HTERT RPE-1 (cell line): ENCODE results near the gene TREH.

Source experiments
- in situ Hi-C: fragments of 300-500 bp; cut with MboI; formaldehyde crosslinking; loops from 4 replicates; pipeline ENCODE4 v1.14.3; 2020; ENCODE audit warnings: low sequenced_read_pairs

The TREH gene

GRCh38 chr11:118671254-118671653 lies 8.2 kb downstream of the TREH start:
- in situ Hi-C loops = no loop called here

- in situ Hi-C loops = no loop called here
Measured at GRCh38 chr11:118670063-118670462, 9.4 kb downstream of the TREH start.

GRCh38 chr11:118666371-118666770 lies 13.1 kb downstream of the TREH start:
- in situ Hi-C loops = no loop called here

GRCh38 chr11:118663902-118664301 lies 15.5 kb downstream of the TREH start:
- in situ Hi-C loops = no loop called here

- in situ Hi-C loops = no loop called here
Measured at GRCh38 chr11:118663381-118663780, 16.1 kb downstream of the TREH start.

- in situ Hi-C loops = no loop called here
Measured at GRCh38 chr11:118662401-118663271, 16.8 kb downstream of the TREH start.

- in situ Hi-C loops = no loop called here
Measured at GRCh38 chr11:118661425-118662301, 17.8 kb downstream of the TREH start.

GRCh38 chr11:118660681-118661424 lies 18.6 kb downstream of the TREH start:
- in situ Hi-C loops = no loop called here

GRCh38 chr11:118659953-118660680 lies 19.3 kb downstream of the TREH start:
- in situ Hi-C loops = no loop called here

- in situ Hi-C loops = no loop called here
Measured at GRCh38 chr11:118659314-118659952, 20.0 kb downstream of the TREH start.

GRCh38 chr11:118658429-118659313 lies 20.8 kb downstream of the TREH start:
- in situ Hi-C loops = no loop called here

GRCh38 chr11:118657709-118658428 lies 21.6 kb downstream of the TREH start:
- in situ Hi-C loops = no loop called here

- in situ Hi-C loops = no loop called here
Measured at GRCh38 chr11:118657238-118657637, 22.2 kb downstream of the TREH start.

- in situ Hi-C loops = no loop called here
Measured at GRCh38 chr11:118656563-118657165, 22.8 kb downstream of the TREH start.

- in situ Hi-C loops = no loop called here
Measured at GRCh38 chr11:118655486-118656190, 23.8 kb downstream of the TREH start.

- in situ Hi-C loops = no loop called here
Measured at GRCh38 chr11:118653684-118654390, 25.6 kb downstream of the TREH start.
